Smooth muscle cell (in vitro differentiated cells): ENCODE results near the gene FUT7. TPM values are rescaled to one million over a fixed set of nuclear protein-coding genes. Genes with fewer than 3 reads are reported as not detected.

Experiments used
- DNase-seq: peaks from one replicate; lab custom pipeline; 2025; ENCODE audit not compliant: unreplicated experiment; lab: John Stamatoyannopoulos, UW
- H2AFZ ChIP-seq: fragments of 200-600 bp; sonication (generic); 2 replicates; pipeline ENCODE4 v1.6.0; 2016; ENCODE audit warnings: antibody characterized with exemption, low read depth, mild to moderate bottlenecking
- H3F3A ChIP-seq: fragments of 200-600 bp; sonication (generic); 2 replicates; pipeline ENCODE4 v1.6.0; 2017; ENCODE audit warnings: antibody characterized with exemption, low read depth
- H3K27ac ChIP-seq: fragments of 200-600 bp; sonication (generic); 2 replicates; pipeline ENCODE4 v1.5.1; 2016; ENCODE audit warnings: low read depth, mild to moderate bottlenecking
- H3K27me3 ChIP-seq: fragments of 200-600 bp; sonication (generic); 2 replicates; pipeline ENCODE4 v1.6.1; 2016; ENCODE audit warnings: low read depth, mild to moderate bottlenecking
- H3K36me3 ChIP-seq: fragments of 200-600 bp; sonication (generic); 2 replicates; pipeline ENCODE4 v1.5.1; 2016; ENCODE audit warnings: low read depth
- H3K4me1 ChIP-seq: fragments of 200-600 bp; sonication (generic); 2 replicates; pipeline ENCODE4 v1.5.1; 2016; ENCODE audit warnings: low read depth
- H3K4me2 ChIP-seq: fragments of 200-600 bp; sonication (generic); 2 replicates; pipeline ENCODE4 v1.6.0; 2016; ENCODE audit warnings: mild to moderate bottlenecking
- H3K4me3 ChIP-seq: fragments of 200-600 bp; sonication (generic); 2 replicates; pipeline ENCODE4 v1.5.1; 2016; ENCODE audit warnings: mild to moderate bottlenecking
- H3K79me2 ChIP-seq: fragments of 200-600 bp; sonication (generic); 2 replicates; pipeline ENCODE4 v1.6.0; 2016; ENCODE audit warnings: low read depth, mild to moderate bottlenecking
- H3K9ac ChIP-seq: fragments of 200-600 bp; sonication (generic); 2 replicates; pipeline ENCODE4 v1.6.0; 2016; ENCODE audit warnings: low read depth
- H3K9me3 ChIP-seq: fragments of 200-600 bp; sonication (generic); replicated peaks from 2 replicates; pipeline ENCODE4 v1.5.1; 2016; ENCODE audit warnings: low read depth
- H4K20me1 ChIP-seq: fragments of 200-600 bp; sonication (generic); 2 replicates; pipeline ENCODE4 v1.6.0; 2016; ENCODE audit warnings: low read depth
- CTCF ChIP-seq: fragments of 200-600 bp; sonication (generic); IDR thresholded peaks from 2 replicates; pipeline ENCODE4 v1.5.1; 2017; ENCODE audit warnings: borderline replicate concordance, mild to moderate bottlenecking, antibody characterized with exemption; ENCODE audit not compliant: insufficient read depth, poor library complexity, severe bottlenecking
- WGBS: methylation state at CpG from one replicate; pipeline ENCODE4 v1.1.7; 2016; ENCODE audit warnings: low lambda C conversion rate; 5-methylcytosine and 5-hydroxymethylcytosine counted together
- polyA plus RNA-seq: library from polyadenylated mRNA; unstranded; fragments of >200 nt; fragmentation: Nextera tagmentation; extraction: Ambion mirVana; gene quantifications from 2 replicates; pipeline ENCODE4 v1.2.1, GENCODE V29; 2016
- total RNA-seq: library from RNA; depleted of rRNA; stranded (reverse); fragments of >200 nt; gene quantifications from 2 replicates; pipeline ENCODE4 v1.2.3, GENCODE V29; 2014

FUT7 gene
- total RNA-seq (not detected in 2 replicates), polyA plus RNA-seq (0.51 TPM in 1 of 2 replicates, not detected in the other)

- 73% methylated on average over 13 of the region's 16 CpGs for WGBS
- H3K36me3 ChIP-seq = no peaks in the 10 kb centered on the region
- no peak within 1 kb of the TSS for H3K4me2 ChIP-seq
- no peak within 1 kb of the TSS for H2AFZ ChIP-seq
- no peak for DNase-seq
- no peak within 1 kb of the TSS for H3K9ac ChIP-seq
- H3K27me3 ChIP-seq = no peaks in the 10 kb centered on the region
- H4K20me1 ChIP-seq = no peaks in the 10 kb centered on the region
- H3K9me3 ChIP-seq = no peaks in the 10 kb centered on the region
- TF ChIP-seq CTCF = no peak
- no peak within 1 kb of the TSS for H3K4me3 ChIP-seq
- H3F3A ChIP-seq = no peaks in the 10 kb centered on the region
- H3K4me1 ChIP-seq = peaks cover 14% of the 10 kb centered on the region
- H3K27ac ChIP-seq = no peak within 1 kb of the TSS
- no peaks in the 10 kb centered on the region for H3K79me2 ChIP-seq
These were observed at the start of gene FUT7 for GRCh38 chr9:137031904-137032640. Gene FUT7, minus strand, starts transcription at chr9:137032088. Its CDS starts 97 bp downstream, at chr9:137031991.

- no peak for DNase-seq
- Histone ChIP-seq H3K36me3 (no peaks in the 10 kb centered on the region), H3F3A (peaks cover 30% of the 10 kb centered on the region), H2AFZ (no peak overlapping the region), H3K9ac (no peak overlapping the region), H3K4me3 (no peak overlapping the region), H3K4me2 (no peak overlapping the region), H4K20me1 (peaks cover 30% of the 10 kb centered on the region), H3K79me2 (no peaks in the 10 kb centered on the region), H3K9me3 (no peaks in the 10 kb centered on the region), H3K27ac (no peak overlapping the region), H3K27me3 (no peaks in the 10 kb centered on the region), H3K4me1 (peaks cover 15% of the 10 kb centered on the region)
- TF ChIP-seq CTCF = no peak
- WGBS = 90% methylated on average over 20 of the region's 24 CpGs
These were observed 48.6 kb upstream of the FUT7 start for GRCh38 chr9:137080260-137081122.

GRCh38 chr9:137079401-137079787 is 47.5 kb upstream of the FUT7 start:
- H3K4me1 ChIP-seq = peaks cover 15% of the 10 kb centered on the region
- H2AFZ ChIP-seq = no peak overlapping the region
- no peak overlapping the region for H3K4me3 ChIP-seq
- TF ChIP-seq CTCF = no peak
- no peaks in the 10 kb centered on the region for H3K27me3 ChIP-seq
- H3K27ac ChIP-seq = no peak overlapping the region
- peaks cover 30% of the 10 kb centered on the region for H4K20me1 ChIP-seq
- H3F3A ChIP-seq = peaks cover 19% of the 10 kb centered on the region
- H3K79me2 ChIP-seq = no peaks in the 10 kb centered on the region
- no peak overlapping the region for H3K9ac ChIP-seq
- no peaks in the 10 kb centered on the region for H3K36me3 ChIP-seq
- WGBS = 94% methylated on average over 13 of the region's 13 CpGs
- H3K9me3 ChIP-seq = no peaks in the 10 kb centered on the region
- H3K4me2 ChIP-seq = no peak overlapping the region
- no peak for DNase-seq
